Neural crest cell (in vitro differentiated cells): ENCODE data around the gene FMNL3. TPM values are rescaled to one million over a fixed set of nuclear protein-coding genes. Genes with fewer than 3 reads are reported as not detected.

Experiments
- DNase-seq: peaks from one replicate; pipeline ENCODE4 v3.0.0; 2021; ENCODE audit warnings: low read depth, mixed read lengths, low spot score
- H3K27ac Mint-ChIP-seq: one replicate; pipeline ENCODE4 v1.8.0; 2021; ENCODE audit warnings: mild to moderate bottlenecking, mixed read lengths; ENCODE audit not compliant: unreplicated experiment
- H3K27me3 Mint-ChIP-seq: 2 replicates; pipeline ENCODE4 v1.8.0; 2021; ENCODE audit warnings: low read depth, mild to moderate bottlenecking, mixed read lengths
- H3K36me3 Mint-ChIP-seq: 2 replicates; pipeline ENCODE4 v1.8.0; 2021; ENCODE audit warnings: low read depth, mild to moderate bottlenecking, mixed read lengths
- H3K4me1 Mint-ChIP-seq: 2 replicates; pipeline ENCODE4 v1.8.0; 2021; ENCODE audit warnings: mixed read lengths
- H3K4me3 Mint-ChIP-seq: one replicate; pipeline ENCODE4 v1.8.0; 2021; ENCODE audit warnings: mild to moderate bottlenecking, mixed read lengths
- H3K9me3 Mint-ChIP-seq: 2 replicates; pipeline ENCODE4 v1.8.0; 2021; ENCODE audit warnings: mixed read lengths
- CTCF ChIP-seq: fragments of 200-600 bp; sonication (generic); conservative IDR thresholded peaks from 2 replicates; pipeline ENCODE4 v1.5.0; 2021; ENCODE audit warnings: antibody characterized with exemption, mild to moderate bottlenecking
- total RNA-seq: library from RNA; stranded (reverse); gene quantifications from 2 replicates; pipeline ENCODE4 v1.2.1, GENCODE V29; 2021

Gene FMNL3
- total RNA-seq, 1 donor from 2014 or later = 38.9 TPM

- DNase-seq = no peak
- Mint-ChIP-seq H3K27ac (no peak overlapping the region), H3K4me1 (peaks cover 9% of the 10 kb centered on the region), H3K36me3 (peaks cover 5% of the 10 kb centered on the region), H3K9me3 (no peaks in the 10 kb centered on the region), H3K4me3 (no peak overlapping the region), H3K27me3 (no peaks in the 10 kb centered on the region)
- TF ChIP-seq CTCF = no peak
These were observed 60.1 kb downstream of the FMNL3 start for GRCh38 chr12:49646871-49647654.

- Mint-ChIP-seq H3K4me3 (no peak overlapping the region), H3K27me3 (no peaks in the 10 kb centered on the region)
These were observed 60.8 kb downstream of the FMNL3 start for GRCh38 chr12:49646331-49646830.

GRCh38 chr12:49645146-49646039 lies 61.8 kb downstream of the FMNL3 start:
- Mint-ChIP-seq H3K4me1 (peaks cover 9% of the 10 kb centered on the region), H3K4me3 (no peak overlapping the region), H3K27ac (no peak overlapping the region), H3K27me3 (no peaks in the 10 kb centered on the region), H3K9me3 (no peaks in the 10 kb centered on the region), H3K36me3 (peaks cover 5% of the 10 kb centered on the region)
- DNase-seq = no peak
- TF ChIP-seq CTCF = no peak

More at GRCh38 chr12:49646331-49646830, 60.8 kb downstream of the FMNL3 start:
- H3K9me3 Mint-ChIP-seq = no peaks in the 10 kb centered on the region
- no peak overlapping the region for H3K27ac Mint-ChIP-seq
- TF ChIP-seq CTCF = no peak
- no peak for DNase-seq
- peaks cover 9% of the 10 kb centered on the region for H3K4me1 Mint-ChIP-seq
- peaks cover 5% of the 10 kb centered on the region for H3K36me3 Mint-ChIP-seq

- Mint-ChIP-seq H3K36me3 (no peaks in the 10 kb centered on the region), H3K27ac (peak overlapping the region; percentile 93), H3K9me3 (no peaks in the 10 kb centered on the region), H3K4me3 (peak overlapping the region; percentile 31), H3K4me1 (peaks cover 14% of the 10 kb centered on the region), H3K27me3 (no peaks in the 10 kb centered on the region)
- peak; percentile 94 for TF ChIP-seq CTCF
- DNase-seq = peak; percentile 75
These were observed 62.6 kb downstream of the FMNL3 start for GRCh38 chr12:49644620-49644994.

- Mint-ChIP-seq H3K36me3 (no peaks in the 10 kb centered on the region), H3K27ac (peak overlapping the region; percentile 93), H3K4me1 (peaks cover 18% of the 10 kb centered on the region), H3K4me3 (peak overlapping the region; percentile 31), H3K9me3 (no peaks in the 10 kb centered on the region), H3K27me3 (no peaks in the 10 kb centered on the region)
- TF ChIP-seq CTCF = no peak
- no peak for DNase-seq
These were observed 63.1 kb downstream of the FMNL3 start for GRCh38 chr12:49643961-49644619.
